HG03097 (cell line): ENCODE results near the gene PLA2G2D.

ENCODE experiments used
- ATAC-seq: cut with Tn5 transposase; IDR thresholded peaks from one replicate; pipeline ENCODE4 v1.9.1; 2021; ENCODE audit not compliant: unreplicated experiment, low FRiP score

The PLA2G2D gene

DNA sequence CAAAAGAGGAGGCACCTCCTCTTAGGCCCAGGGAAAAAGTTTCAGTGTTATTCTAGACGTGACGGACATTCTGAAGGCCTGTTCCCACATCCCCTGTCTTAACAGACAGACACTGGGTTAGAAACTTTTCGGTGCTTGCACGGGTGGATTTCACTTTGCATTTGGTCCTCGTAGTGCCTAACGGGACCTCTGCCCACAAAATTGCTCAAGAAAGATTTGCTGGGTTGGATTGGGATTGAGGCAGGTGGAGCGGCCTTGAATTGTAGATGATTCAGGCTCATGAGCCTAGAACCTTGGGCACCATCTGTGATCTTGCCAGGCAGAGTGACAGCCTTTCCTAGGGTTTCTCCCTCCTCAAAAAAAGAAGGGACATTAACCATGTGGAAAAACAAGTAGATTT, 46.6 kb downstream of the PLA2G2D start:
- no peak for ATAC-seq

DNA sequence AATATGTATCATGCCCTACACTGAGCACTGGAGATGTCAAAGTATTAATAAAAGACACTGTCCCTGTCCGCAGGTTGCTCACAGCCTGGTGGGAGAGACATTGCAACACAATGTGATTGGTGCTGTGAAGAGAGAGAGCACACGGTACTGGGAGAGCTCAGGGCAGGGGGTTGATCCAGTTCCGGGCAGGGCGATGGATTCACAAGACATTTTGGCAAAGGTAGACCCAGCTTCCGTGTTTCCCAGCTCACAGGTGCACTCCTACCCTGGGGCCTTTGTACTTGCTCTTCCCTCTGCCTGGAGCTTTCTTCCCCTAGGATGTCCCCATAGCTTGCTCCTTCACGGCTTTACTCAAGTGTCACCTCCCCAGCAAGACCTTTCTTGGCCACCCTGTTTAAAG, 47.9 kb downstream of the PLA2G2D start:
- no peak for ATAC-seq

DNA sequence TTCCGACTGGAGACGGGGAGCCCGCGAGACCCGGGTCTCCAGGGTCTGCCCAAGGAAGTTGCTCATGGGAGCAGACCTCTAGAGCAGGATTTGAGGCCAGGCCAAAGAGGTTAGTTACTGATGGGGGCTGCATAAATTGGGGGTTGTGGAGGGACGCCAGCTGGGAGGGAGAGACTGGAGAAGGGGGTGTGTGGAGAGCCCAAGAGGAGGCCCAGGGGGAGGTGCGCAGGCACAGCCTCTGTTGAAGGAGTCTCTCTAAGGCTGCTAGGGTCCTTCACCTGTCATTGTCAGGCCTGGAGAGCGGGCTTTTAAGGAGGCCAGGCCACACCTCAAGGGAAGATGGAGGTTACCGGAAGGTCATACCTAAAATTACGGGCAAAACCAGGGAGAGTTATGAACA, 49.0 kb downstream of the PLA2G2D start:
- ATAC-seq: no peak

DNA sequence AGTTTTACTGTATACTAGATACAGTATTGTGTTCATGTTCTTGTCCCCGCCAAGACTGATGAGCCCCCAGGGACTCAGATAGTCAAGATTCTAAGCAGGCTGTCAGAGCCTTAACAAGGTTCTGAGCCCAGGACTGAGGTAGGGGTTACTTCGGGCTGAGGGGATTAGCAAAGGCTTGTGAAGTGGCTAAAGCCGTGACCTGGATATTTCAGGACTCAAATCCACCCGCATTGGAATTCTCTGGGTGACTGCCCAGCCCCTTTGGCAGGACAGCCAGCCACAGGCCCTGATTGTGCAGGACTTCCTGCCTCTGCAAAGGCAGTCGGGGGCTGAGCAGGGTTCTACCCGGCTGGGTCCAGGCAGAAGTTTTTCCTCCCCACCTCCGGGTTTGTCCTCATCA, 49.5 kb downstream of the PLA2G2D start, which contains the start of gene PLA2G5:
Gene PLA2G5, plus strand, starts transcription at position 321 of the 400 bp plus-strand sequence. CDS start 14,637 bp downstream, outside the sequence.
- no peak for ATAC-seq

DNA sequence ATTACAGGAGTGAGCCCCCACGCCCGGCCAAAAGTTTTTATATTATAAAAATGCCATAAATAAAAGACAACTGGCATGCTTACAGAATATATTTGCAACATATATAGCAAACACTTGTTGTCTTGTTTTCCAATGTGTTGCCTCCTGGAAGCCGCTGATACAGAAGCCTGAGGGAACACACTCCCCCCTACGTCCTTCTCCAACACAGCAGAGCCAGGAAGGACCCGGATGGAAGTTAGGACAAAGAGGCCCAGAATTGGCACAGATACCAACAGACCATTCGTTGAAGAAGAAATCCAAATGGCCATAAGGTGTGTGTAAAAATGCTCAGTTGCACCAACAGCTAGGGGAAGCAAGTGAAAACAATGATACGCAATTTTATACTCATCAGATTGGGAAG, 50.6 kb downstream of the PLA2G2D start:
- no peak for ATAC-seq

DNA sequence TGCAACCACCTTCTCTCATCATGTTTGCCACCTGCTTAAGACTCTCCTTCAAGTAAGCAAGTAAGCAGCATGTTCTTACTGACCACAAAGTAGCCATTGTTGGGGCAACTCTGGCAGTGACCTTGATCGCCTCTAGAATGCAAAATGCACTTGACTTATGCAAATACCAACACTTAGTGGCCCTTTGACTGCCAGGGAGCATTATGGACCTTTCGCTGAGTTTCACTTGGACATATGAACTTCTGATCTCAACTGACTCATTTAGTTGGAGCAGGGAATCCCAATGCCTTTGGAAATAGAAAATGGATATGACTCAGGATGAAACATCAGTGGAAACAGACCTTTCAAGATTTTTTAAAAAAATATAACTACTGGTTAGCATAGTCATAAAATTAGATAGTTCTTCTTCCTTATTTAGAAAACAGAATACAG, 55.5 kb downstream of the PLA2G2D start:
- ATAC-seq: no peak
